WTC11 (cell line): ENCODE measurements around the gene SLC1A7. TPM values are rescaled to one million over a fixed set of nuclear protein-coding genes. Genes with fewer than 3 reads are reported as not detected.
A peak's percentile ranks its signal among the peaks of the same experiment; 100 is the strongest.

Experiments used
- ATAC-seq: fragments of 200-7000 bp; cut with Tn5 transposase; 2 replicates; pipeline ENCODE4 v1.10.0; 2021; ENCODE audit warnings: mild to moderate bottlenecking, moderate library complexity
- CTCF ChIA-PET: fragments of 300-600 bp; sonication (Branson Sonifier 250); formaldehyde crosslinking; loops from one replicate; lab custom pipeline; 2021; ENCODE audit warnings: antibody characterized with exemption; lab: Charles Lee
- POLR2A ChIA-PET: fragments of 350-600 bp; sonication (Branson Sonifier 250); formaldehyde crosslinking; loops from one replicate; lab custom pipeline; 2021; ENCODE audit warnings: antibody characterized with exemption; lab: Charles Lee
- DNase-seq: peaks from one replicate; pipeline ENCODE4 v3.0.0; 2021; ENCODE audit warnings: low spot score
- H3K27ac Mint-ChIP-seq: 2 replicates; pipeline ENCODE4 v1.8.0; 2021; ENCODE audit warnings: mixed read lengths
- H3K27me3 Mint-ChIP-seq: 2 replicates; pipeline ENCODE4 v1.8.0; 2021; ENCODE audit warnings: low read depth, mild to moderate bottlenecking, moderate library complexity, mixed read lengths
- H3K36me3 Mint-ChIP-seq: 2 replicates; pipeline ENCODE4 v1.8.0; 2021; ENCODE audit warnings: mixed read lengths
- H3K4me1 Mint-ChIP-seq: 2 replicates; pipeline ENCODE4 v1.8.0; 2022; ENCODE audit warnings: mixed read lengths
- H3K4me3 Mint-ChIP-seq: 2 replicates; pipeline ENCODE4 v1.8.0; 2021; ENCODE audit warnings: mild to moderate bottlenecking, moderate library complexity, mixed read lengths
- H3K9me3 Mint-ChIP-seq: 2 replicates; pipeline ENCODE4 v1.8.0; 2021; ENCODE audit warnings: mixed read lengths
- ATF3 ChIP-seq: sonication (generic); formaldehyde crosslinking; conservative IDR thresholded peaks from 2 replicates; pipeline ENCODE4 v1.8.1; 2022; ENCODE audit warnings: mild to moderate bottlenecking, missing genetic modification reagents
- CREB1 ChIP-seq: sonication (generic); formaldehyde crosslinking; IDR thresholded peaks from 2 replicates; pipeline ENCODE4 v1.8.0; 2023; ENCODE audit warnings: mild to moderate bottlenecking, missing genetic modification reagents
- CREM ChIP-seq: sonication (generic); formaldehyde crosslinking; IDR thresholded peaks from 2 replicates; pipeline ENCODE4 v1.8.1; 2022; ENCODE audit warnings: mild to moderate bottlenecking, missing genetic modification reagents, moderate library complexity
- CTCF ChIP-seq: fragments of 200-600 bp; IDR thresholded peaks from 2 replicates; pipeline ENCODE4 v1.8.0; 2022; ENCODE audit warnings: antibody characterized with exemption
- E2F5 ChIP-seq: sonication (generic); formaldehyde crosslinking; IDR thresholded peaks from 2 replicates; pipeline ENCODE4 v1.8.1; 2022; ENCODE audit warnings: mild to moderate bottlenecking, moderate library complexity, missing genetic modification reagents
- EMX1 ChIP-seq: fragments of 250-450 bp; sonication (Bioruptor Pico); IDR thresholded peaks from 2 replicates; pipeline ENCODE4 v1.8.0; 2021; ENCODE audit warnings: mild to moderate bottlenecking
- GABPB1 ChIP-seq: sonication (generic); formaldehyde crosslinking; IDR thresholded peaks from 2 replicates; pipeline ENCODE4 v1.8.1; 2023; ENCODE audit warnings: mild to moderate bottlenecking, missing genetic modification reagents
- IRF1 ChIP-seq: sonication (generic); formaldehyde crosslinking; IDR thresholded peaks from 2 replicates; pipeline ENCODE4 v1.8.0; 2023; ENCODE audit warnings: missing genetic modification reagents
- IRF2 ChIP-seq: sonication (generic); formaldehyde crosslinking; IDR thresholded peaks from 2 replicates; pipeline ENCODE4 v1.8.0; 2022; ENCODE audit warnings: low read depth, missing genetic modification reagents, borderline replicate concordance
- MLX ChIP-seq: sonication (generic); formaldehyde crosslinking; IDR thresholded peaks from 2 replicates; pipeline ENCODE4 v1.8.1; 2023; ENCODE audit warnings: mild to moderate bottlenecking, missing genetic modification reagents, moderate library complexity
- NFATC4 ChIP-seq: fragments of 250-450 bp; sonication (Bioruptor Pico); IDR thresholded peaks from 2 replicates; pipeline ENCODE4 v1.9.0; 2021; ENCODE audit warnings: mild to moderate bottlenecking
- NFE2L1 ChIP-seq: sonication (generic); formaldehyde crosslinking; IDR thresholded peaks from 2 replicates; pipeline ENCODE4 v1.8.1; 2023; ENCODE audit warnings: missing genetic modification reagents
- OVOL2 ChIP-seq: fragments of 250-450 bp; sonication (Bioruptor Pico); IDR thresholded peaks from 2 replicates; pipeline ENCODE4 v1.9.0; 2021; ENCODE audit warnings: mild to moderate bottlenecking, borderline replicate concordance
- PRDM15 ChIP-seq: sonication (generic); formaldehyde crosslinking; IDR thresholded peaks from 2 replicates; pipeline ENCODE4 v1.8.0; 2022; ENCODE audit warnings: missing genetic modification reagents
- PREB ChIP-seq: sonication (generic); formaldehyde crosslinking; IDR thresholded peaks from 2 replicates; pipeline ENCODE4 v1.8.1; 2022; ENCODE audit warnings: mild to moderate bottlenecking, missing genetic modification reagents, moderate library complexity, borderline replicate concordance
- PRRX2 ChIP-seq: fragments of 250-450 bp; sonication (Bioruptor Pico); IDR thresholded peaks from 2 replicates; pipeline ENCODE4 v1.8.0; 2021; ENCODE audit warnings: mild to moderate bottlenecking
- RELA ChIP-seq: sonication (generic); formaldehyde crosslinking; IDR thresholded peaks from 2 replicates; pipeline ENCODE4 v1.8.1; 2022; ENCODE audit warnings: missing genetic modification reagents, mild to moderate bottlenecking, borderline replicate concordance
- SP1 ChIP-seq: sonication (generic); formaldehyde crosslinking; conservative IDR thresholded peaks from 2 replicates; pipeline ENCODE4 v1.8.1; 2022; ENCODE audit warnings: missing genetic modification reagents
- TEAD4 ChIP-seq: sonication (generic); formaldehyde crosslinking; IDR thresholded peaks from 2 replicates; pipeline ENCODE4 v1.8.0; 2022; ENCODE audit warnings: mild to moderate bottlenecking, missing genetic modification reagents
- ZNF121 ChIP-seq: sonication (generic); formaldehyde crosslinking; IDR thresholded peaks from 2 replicates; pipeline ENCODE4 v1.8.0; 2023; ENCODE audit warnings: missing genetic modification reagents
- total RNA-seq: library from RNA; stranded (reverse); gene quantifications from 3 replicates; pipeline ENCODE4 v1.2.3, GENCODE V29; 2021

The SLC1A7 gene
- total RNA-seq, 1 experiment from 2014 or later, result not detected

- ATAC-seq (no peak), DNase-seq (peak; percentile 7)
- H3K9me3 Mint-ChIP-seq, result no peaks in the 10 kb centered on the region
- H3K36me3 Mint-ChIP-seq, result no peaks in the 10 kb centered on the region
- no peak overlapping the region for H3K27ac Mint-ChIP-seq
- ChIA-PET POLR2A (no interaction called here), CTCF (no interaction called here)
- no peak overlapping the region for H3K4me3 Mint-ChIP-seq
- no peak for TF ChIP-seq PREB
- TF ChIP-seq MLX (CRISPR knock-in tag), result no peak
- TF ChIP-seq ZNF121, result no peak
- no peak for TF ChIP-seq OVOL2
- TF ChIP-seq PRRX2, result no peak
- no peak for TF ChIP-seq ATF3
- no peak for TF ChIP-seq RELA
- no peak for TF ChIP-seq IRF1
- no peak for TF ChIP-seq EMX1 (CRISPR knock-in tag)
- no peak for TF ChIP-seq E2F5 (CRISPR knock-in tag)
- no peak for TF ChIP-seq TEAD4 (CRISPR knock-in tag)
- TF ChIP-seq CREB1 (CRISPR knock-in tag), result no peak
- TF ChIP-seq GABPB1 (CRISPR knock-in tag), result no peak
- TF ChIP-seq NFATC4 (CRISPR knock-in tag), result no peak
- no peak for TF ChIP-seq SP1 (CRISPR knock-in tag)
- TF ChIP-seq IRF2, result no peak
- TF ChIP-seq NFE2L1 (CRISPR knock-in tag), result no peak
- no peak for TF ChIP-seq PRDM15 (CRISPR knock-in tag)
- no peak for TF ChIP-seq CREM (CRISPR knock-in tag)
- no peak for TF ChIP-seq CTCF
- no peaks in the 10 kb centered on the region for H3K4me1 Mint-ChIP-seq
- no peaks in the 10 kb centered on the region for H3K27me3 Mint-ChIP-seq
These were observed 67.9 kb downstream of the SLC1A7 start for GRCh38 chr1:53074313-53075154.
